ENCODE measurements around the gene ALG12. TPM values are rescaled to one million over a fixed set of nuclear protein-coding genes. Genes with fewer than 3 reads are reported as not detected.

The ALG12 gene
- total RNA-seq, 1 donor from 2014 or later = 17.0 TPM

- Histone ChIP-seq H3K9me3 (replicated peaks) (no peaks in the 10 kb centered on the region), H3K4me3 (no peak overlapping the region), H3K27ac (replicated peaks) (no peak overlapping the region), H3K4me1 (peaks cover 57% of the 10 kb centered on the region), H3K27me3 (ENCODE audit: low read depth) (no peaks in the 10 kb centered on the region), H3K36me3 (no peaks in the 10 kb centered on the region)
- TF ChIP-seq CTCF (IDR thresholded peaks at IDR 0.05; ENCODE audit: borderline replicate concordance) = no peak
- intact Hi-C loops (cut with micrococcal nuclease) = no loop called here
- no peak for DNase-seq
Measured at GRCh38 chr22:49951986-49952896, 34.0 kb upstream of the ALG12 start.

- TF ChIP-seq CTCF (IDR thresholded peaks at IDR 0.05; ENCODE audit: borderline replicate concordance) = no peak
- Histone ChIP-seq H3K4me3 (no peak overlapping the region), H3K36me3 (no peaks in the 10 kb centered on the region), H3K4me1 (peaks cover 55% of the 10 kb centered on the region), H3K9me3 (replicated peaks) (no peaks in the 10 kb centered on the region), H3K27ac (replicated peaks) (no peak overlapping the region), H3K27me3 (ENCODE audit: low read depth) (no peaks in the 10 kb centered on the region)
- DNase-seq = no peak
- intact Hi-C loops (cut with micrococcal nuclease) = no loop called here
Measured at GRCh38 chr22:49951678-49951985, 33.4 kb upstream of the ALG12 start.

GRCh38 chr22:49951000-49951677 is 32.9 kb upstream of the ALG12 start:
- TF ChIP-seq CTCF (IDR thresholded peaks at IDR 0.05; ENCODE audit: borderline replicate concordance) = no peak
- no peak for DNase-seq
- H3K27me3 ChIP-seq (ENCODE audit: low read depth) = no peaks in the 10 kb centered on the region
- H3K4me3 ChIP-seq = no peak overlapping the region
- no peaks in the 10 kb centered on the region for H3K36me3 ChIP-seq
- intact Hi-C loops (cut with micrococcal nuclease) = no loop called here
- H3K9me3 ChIP-seq (replicated peaks) = no peaks in the 10 kb centered on the region
- no peak overlapping the region for H3K27ac ChIP-seq (replicated peaks)
- H3K4me1 ChIP-seq = peaks cover 52% of the 10 kb centered on the region

- DNase-seq = no peak
- no peak overlapping the region for H3K4me3 ChIP-seq
- peaks cover 51% of the 10 kb centered on the region for H3K4me1 ChIP-seq
- no peak overlapping the region for H3K27ac ChIP-seq (replicated peaks)
- H3K27me3 ChIP-seq (ENCODE audit: low read depth) = no peaks in the 10 kb centered on the region
- H3K9me3 ChIP-seq (replicated peaks) = no peaks in the 10 kb centered on the region
- no peaks in the 10 kb centered on the region for H3K36me3 ChIP-seq
- intact Hi-C loops (cut with micrococcal nuclease) = no loop called here
- TF ChIP-seq CTCF (IDR thresholded peaks at IDR 0.05; ENCODE audit: borderline replicate concordance) = no peak
Measured at GRCh38 chr22:49950396-49950994, 32.3 kb upstream of the ALG12 start.

GRCh38 chr22:49949914-49950292 is 31.7 kb upstream of the ALG12 start:
- intact Hi-C loops (cut with micrococcal nuclease) = no loop called here
- Histone ChIP-seq H3K4me1 (peaks cover 45% of the 10 kb centered on the region), H3K27me3 (ENCODE audit: low read depth) (no peaks in the 10 kb centered on the region), H3K9me3 (replicated peaks) (no peaks in the 10 kb centered on the region), H3K27ac (replicated peaks) (no peak overlapping the region), H3K36me3 (no peaks in the 10 kb centered on the region), H3K4me3 (no peak overlapping the region)
- no peak for DNase-seq
- TF ChIP-seq CTCF (IDR thresholded peaks at IDR 0.05; ENCODE audit: borderline replicate concordance) = no peak

All from left ventricle myocardium inferior (tissue), 1 donor.